HFFc6 (cell line): Measurements from ENCODE around the gene KCNJ16. TPM values are rescaled to one million over a fixed set of nuclear protein-coding genes. Genes with fewer than 3 reads are reported as not detected.
A peak's percentile ranks its signal among the peaks of the same experiment; 100 is the strongest.

Experiments
- DNase-seq: peaks from one replicate; pipeline ENCODE4 v3.0.0-alpha.2; 2018
- H3K27ac Mint-ChIP-seq: 2 replicates; pipeline ENCODE4 v1.8.0; 2020; ENCODE audit warnings: mild to moderate bottlenecking, mixed read lengths
- H3K27me3 Mint-ChIP-seq: 2 replicates; pipeline ENCODE4 v1.8.0; 2021; ENCODE audit warnings: mild to moderate bottlenecking, moderate library complexity, mixed read lengths; ENCODE audit not compliant: insufficient read depth
- H3K36me3 Mint-ChIP-seq: 2 replicates; pipeline ENCODE4 v1.8.0; 2021; ENCODE audit warnings: low read depth, mixed read lengths
- H3K4me1 Mint-ChIP-seq: 2 replicates; pipeline ENCODE4 v1.8.0; 2020; ENCODE audit warnings: low read depth, mixed read lengths
- H3K4me3 Mint-ChIP-seq: 2 replicates; pipeline ENCODE4 v1.8.0; 2020; ENCODE audit warnings: mild to moderate bottlenecking, moderate library complexity, mixed read lengths
- H3K9me3 Mint-ChIP-seq: 2 replicates; pipeline ENCODE4 v1.8.0; 2020; ENCODE audit warnings: mild to moderate bottlenecking, mixed read lengths
- total RNA-seq, 6 experiments: library from RNA; stranded (reverse); fragmentation: NEBNext Ultra II Directional; extraction: Animal tissue kit (Norgen Biotek cat#: 25700); gene quantifications; 2 replicates in 1 of 6; 3 replicates in 5 of 6; pipeline ENCODE4 v1.2.3, GENCODE V29; 2021
- TF ChIP-seq, protein P1 (sequence below): fragments of 200-600 bp; sonication (generic); IDR thresholded peaks from 2 replicates; pipeline ENCODE4 v1.5.0; 2021; ENCODE audit warnings: antibody characterized with exemption, mild to moderate bottlenecking

KCNJ16 gene
- total RNA-seq, 6 experiments from 2014 or later, result not detected

DNA sequence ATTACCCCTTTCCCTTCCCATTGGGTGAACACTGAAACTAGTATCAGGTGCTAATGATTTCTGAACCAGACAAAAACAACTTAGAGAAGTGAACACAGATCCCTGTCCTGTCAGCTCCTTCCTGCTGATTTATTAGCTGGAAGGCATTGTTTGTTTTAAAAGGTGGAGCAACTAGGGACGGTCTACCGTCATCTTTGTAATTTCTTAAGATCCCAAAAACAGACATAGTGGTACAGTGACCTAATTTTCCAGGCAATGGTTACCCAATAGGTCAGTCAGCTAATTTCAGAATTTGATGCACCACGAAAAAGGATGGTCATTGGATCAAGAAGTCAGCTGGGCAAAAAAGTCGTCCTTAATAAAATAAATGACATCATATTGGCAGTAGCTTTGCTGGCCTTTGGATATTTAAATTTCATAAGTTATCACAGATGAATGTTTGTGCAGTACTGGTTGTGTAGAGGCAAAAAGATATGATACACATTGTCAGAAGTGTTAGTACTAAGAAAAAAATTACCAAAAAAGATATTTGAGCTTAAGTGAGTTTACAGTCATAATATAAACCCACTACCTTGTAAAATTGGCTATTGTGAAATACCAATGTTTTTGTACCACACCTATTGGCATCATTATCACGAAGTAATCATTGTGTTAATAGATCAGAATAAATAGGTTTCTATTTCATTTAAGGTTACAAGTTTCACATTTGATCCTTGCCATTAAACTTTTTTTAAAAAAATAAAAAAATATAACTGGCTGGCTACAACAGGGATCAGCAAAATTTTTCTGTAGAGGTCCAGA, 27.2 kb upstream of the KCNJ16 start:
- peaks cover 10% of the 10 kb centered on the region for H3K4me1 Mint-ChIP-seq
- no peaks in the 10 kb centered on the region for H3K36me3 Mint-ChIP-seq
- no peak for DNase-seq
- H3K27me3 Mint-ChIP-seq, result no peaks in the 10 kb centered on the region; the same call in 1 of the 2 replicates
- H3K4me3 Mint-ChIP-seq, result no peak overlapping the region
- H3K9me3 Mint-ChIP-seq, result no peaks in the 10 kb centered on the region
- no peak overlapping the region for H3K27ac Mint-ChIP-seq
- TF ChIP-seq, protein P1, sequence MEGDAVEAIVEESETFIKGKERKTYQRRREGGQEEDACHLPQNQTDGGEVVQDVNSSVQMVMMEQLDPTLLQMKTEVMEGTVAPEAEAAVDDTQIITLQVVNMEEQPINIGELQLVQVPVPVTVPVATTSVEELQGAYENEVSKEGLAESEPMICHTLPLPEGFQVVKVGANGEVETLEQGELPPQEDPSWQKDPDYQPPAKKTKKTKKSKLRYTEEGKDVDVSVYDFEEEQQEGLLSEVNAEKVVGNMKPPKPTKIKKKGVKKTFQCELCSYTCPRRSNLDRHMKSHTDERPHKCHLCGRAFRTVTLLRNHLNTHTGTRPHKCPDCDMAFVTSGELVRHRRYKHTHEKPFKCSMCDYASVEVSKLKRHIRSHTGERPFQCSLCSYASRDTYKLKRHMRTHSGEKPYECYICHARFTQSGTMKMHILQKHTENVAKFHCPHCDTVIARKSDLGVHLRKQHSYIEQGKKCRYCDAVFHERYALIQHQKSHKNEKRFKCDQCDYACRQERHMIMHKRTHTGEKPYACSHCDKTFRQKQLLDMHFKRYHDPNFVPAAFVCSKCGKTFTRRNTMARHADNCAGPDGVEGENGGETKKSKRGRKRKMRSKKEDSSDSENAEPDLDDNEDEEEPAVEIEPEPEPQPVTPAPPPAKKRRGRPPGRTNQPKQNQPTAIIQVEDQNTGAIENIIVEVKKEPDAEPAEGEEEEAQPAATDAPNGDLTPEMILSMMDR, result no peak

DNA sequence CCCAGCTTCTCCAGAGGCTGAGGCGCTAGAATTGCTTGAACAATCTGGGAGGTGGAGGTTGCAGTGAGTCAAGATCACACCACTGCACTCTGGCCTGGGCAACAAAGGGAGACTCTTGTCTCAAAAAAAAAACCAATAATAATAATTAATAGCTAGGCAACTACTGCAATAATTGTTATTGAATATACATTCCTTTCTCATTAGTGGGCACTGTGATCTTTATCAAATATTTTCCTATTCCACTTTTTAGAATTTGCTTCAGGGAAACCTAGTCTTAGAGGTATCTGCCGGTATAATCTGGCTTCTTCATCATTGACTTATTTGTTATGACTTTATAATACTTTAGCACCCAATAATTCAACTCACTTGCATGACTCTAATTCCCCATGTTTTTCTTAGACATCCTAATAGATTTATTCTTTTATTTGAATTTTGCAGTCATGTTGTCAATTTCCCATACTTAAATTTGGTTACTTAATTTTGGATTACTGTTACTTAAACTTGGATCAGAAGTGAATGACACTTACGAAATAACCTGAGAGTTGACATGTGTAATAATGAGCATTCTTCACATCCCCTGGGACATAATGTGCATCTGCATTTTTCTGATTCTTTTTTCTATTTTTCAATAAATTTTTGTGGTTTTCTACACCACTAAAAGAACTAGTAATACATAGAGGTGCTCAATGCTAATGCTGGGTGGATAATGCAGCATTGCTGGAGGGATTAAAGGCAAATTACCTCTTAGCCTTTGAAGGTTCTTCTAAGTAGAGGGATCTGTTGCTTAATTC, 25.0 kb upstream of the KCNJ16 start:
- Mint-ChIP-seq H3K27me3 (no peaks in the 10 kb centered on the region; the same call in 1 of the 2 replicates), H3K9me3 (no peaks in the 10 kb centered on the region), H3K4me1 (peaks cover 10% of the 10 kb centered on the region), H3K36me3 (no peaks in the 10 kb centered on the region), H3K27ac (no peak overlapping the region), H3K4me3 (no peak overlapping the region)
- DNase-seq, result no peak
- TF ChIP-seq, protein P1, result no peak

GRCh38 chr17:70050931-70051330, 24.1 kb upstream of the KCNJ16 start:
- no peak overlapping the region for H3K27ac Mint-ChIP-seq
- H3K4me3 Mint-ChIP-seq, result no peak overlapping the region
- H3K27me3 Mint-ChIP-seq, result no peaks in the 10 kb centered on the region; the same call in 1 of the 2 replicates
- no peak for DNase-seq
- H3K4me1 Mint-ChIP-seq, result peaks cover 10% of the 10 kb centered on the region
- no peaks in the 10 kb centered on the region for H3K36me3 Mint-ChIP-seq
- TF ChIP-seq, protein P1, result no peak
- no peaks in the 10 kb centered on the region for H3K9me3 Mint-ChIP-seq

- TF ChIP-seq, protein P1, result no peak
- Mint-ChIP-seq H3K4me3 (peak overlapping the region; percentile 64; the same call in 1 of the 2 replicates), H3K27ac (no peak overlapping the region), H3K27me3 (no peaks in the 10 kb centered on the region), H3K9me3 (no peaks in the 10 kb centered on the region), H3K36me3 (no peaks in the 10 kb centered on the region), H3K4me1 (peaks cover 10% of the 10 kb centered on the region)
- DNase-seq, result no peak
Observed at GRCh38 chr17:70053241-70054234, 21.5 kb upstream of the KCNJ16 start.

DNA sequence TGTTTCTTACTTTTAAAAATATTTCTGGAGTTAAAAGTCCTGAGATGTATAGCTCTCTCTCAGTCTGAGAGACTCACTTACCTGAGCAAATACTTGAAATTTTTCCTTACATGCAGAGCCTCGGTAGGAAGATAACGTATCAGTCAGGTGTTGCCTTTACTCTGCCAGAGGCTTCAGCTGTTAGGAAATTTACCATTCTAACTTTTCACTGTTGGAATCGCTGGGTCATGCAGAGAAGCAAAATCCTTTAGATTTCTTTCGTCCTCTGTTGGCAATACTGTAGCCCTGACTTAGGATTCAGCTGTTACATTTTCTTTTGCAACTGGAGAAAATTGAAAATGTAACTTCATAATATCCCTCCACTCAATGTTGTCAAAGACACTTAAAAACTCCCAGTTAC, 20.0 kb upstream of the KCNJ16 start:
- TF ChIP-seq, protein P1, result no peak
- Mint-ChIP-seq H3K27ac (no peak overlapping the region), H3K4me1 (peaks cover 12% of the 10 kb centered on the region), H3K36me3 (no peaks in the 10 kb centered on the region), H3K27me3 (no peaks in the 10 kb centered on the region), H3K4me3 (no peak overlapping the region), H3K9me3 (no peaks in the 10 kb centered on the region)
- DNase-seq, result no peak
